Measurements from ENCODE around the gene CHST12.

Gene CHST12

GRCh38 chr7:2431260-2431867, 28.0 kb downstream of the CHST12 start:
- TF ChIP-seq CTCF (IDR thresholded peaks at IDR 0.05; ENCODE audit: insufficient read depth, missing control alignments): peak; percentile 35
- FAIRE-seq (no peak), DNase-seq (ENCODE audit: insufficient read length, low spot score) (no peak)

GRCh38 chr7:2432910-2433712, 29.7 kb downstream of the CHST12 start:
- DNase-seq (ENCODE audit: insufficient read length, low spot score): no peak
- no peak for TF ChIP-seq CTCF (IDR thresholded peaks at IDR 0.05; ENCODE audit: insufficient read depth, missing control alignments)
- no peak for FAIRE-seq

- FAIRE-seq: no peak
- DNase-seq (ENCODE audit: insufficient read length, low spot score): no peak
Observed at GRCh38 chr7:2433713-2434550, 30.5 kb downstream of the CHST12 start.

GRCh38 chr7:2435146-2435545, 31.7 kb downstream of the CHST12 start:
- no peak for TF ChIP-seq CTCF (IDR thresholded peaks at IDR 0.05; ENCODE audit: insufficient read depth, missing control alignments)
- FAIRE-seq (no peak), DNase-seq (ENCODE audit: insufficient read length, low spot score) (no peak)

More at GRCh38 chr7:2433713-2434550, 30.5 kb downstream of the CHST12 start:
- TF ChIP-seq CTCF (IDR thresholded peaks at IDR 0.05; ENCODE audit: insufficient read depth, missing control alignments): no peak

- no peak for DNase-seq (ENCODE audit: insufficient read length, low spot score)
- TF ChIP-seq CTCF (IDR thresholded peaks at IDR 0.05; ENCODE audit: insufficient read depth, missing control alignments): no peak
- no peak for FAIRE-seq
Observed at GRCh38 chr7:2436341-2437104, 33.1 kb downstream of the CHST12 start.

- TF ChIP-seq CTCF (IDR thresholded peaks at IDR 0.05; ENCODE audit: insufficient read depth, missing control alignments): no peak
- DNase-seq (ENCODE audit: insufficient read length, low spot score): no peak
- no peak for FAIRE-seq
Observed at GRCh38 chr7:2437136-2437535, 33.7 kb downstream of the CHST12 start.
